HCT116 (cell line): Measurements from ENCODE around the gene TLCD3B. TPM values are rescaled to one million over a fixed set of nuclear protein-coding genes. Genes with fewer than 3 reads are reported as not detected.

ENCODE experiments used
- ATAC-seq: fragments of 200-7000 bp; cut with Tn5 transposase; 2 replicates; pipeline ENCODE4 v1.9.1; 2020; ENCODE audit warnings: mild to moderate bottlenecking, moderate library complexity
- BruUV-seq: library from RNA; stranded (reverse); fragments of 400-500 nt; replicated peaks from 2 replicates; lab custom pipeline; 2021; lab: Mats Ljungman, UMichigan
- CTCF ChIA-PET: fragments of 300-600 bp; sonication (Branson Sonifier 250); formaldehyde crosslinking; loops from one replicate; lab custom pipeline; 2021; ENCODE audit warnings: antibody characterized with exemption; lab: Charles Lee
- POLR2A ChIA-PET: fragments of 300-600, 350-600 bp; sonication (Branson Sonifier 250); formaldehyde crosslinking; loops from one replicate; lab custom pipeline; 2021; ENCODE audit warnings: antibody characterized with exemption; lab: Charles Lee
- RAD21 ChIA-PET, 2 experiments: fragments of 300-600 bp; sonication (Branson Sonifier 250); formaldehyde crosslinking; loops; one replicate each; lab custom pipeline; 2023; ENCODE audit warnings: low total read pairs in 2 of 2; ENCODE audit not compliant: uncharacterized antibody in 2 of 2, unreplicated experiment in 2 of 2, low non-redundant PET in 1 of 2; lab: Charles Lee
- DNase-seq: peaks from one replicate; pipeline ENCODE4 v3.0.0-alpha.2; 2010; ENCODE audit warnings: low read depth, low spot score
- H2AFZ ChIP-seq: fragments of 200-600 bp; shearing (Covaris generic), sonication (generic); 2 replicates; pipeline ENCODE4 v1.6.1; 2017; ENCODE audit warnings: low read depth, mixed run types, mixed read lengths, antibody characterized with exemption, low read length; ENCODE audit not compliant: poor library complexity, severe bottlenecking
- H3K27ac ChIP-seq: 2 replicates; pipeline ENCODE4 v1.5.1; 2012; ENCODE audit warnings: low read depth, low read length
- H3K27me3 ChIP-seq: fragments of 200-600 bp; sonication (generic); 2 replicates; pipeline ENCODE4 v1.6.1; 2016; ENCODE audit warnings: mixed run types, low read length, mixed read lengths; ENCODE audit not compliant: insufficient read depth
- H3K36me3 ChIP-seq, 2 experiments: fragments of 200-500 bp in 1 of 2; fragments of 200-600 bp in 1 of 2; sonication (Bioruptor generic) in 1 of 2; sonication (generic) in 1 of 2; 2 replicates each; pipeline versions ENCODE4 v1.5.1 to v1.6.1; 2014 to 2016; ENCODE audit warnings: low read length in 2 of 2, inconsistent platforms in 1 of 2, mixed read lengths in 1 of 2, mixed run types in 1 of 2; ENCODE audit not compliant: insufficient read depth in 2 of 2, control insufficient read depth in 1 of 2
- H3K4me1 ChIP-seq, 2 experiments: fragments of 200-600 bp in 1 of 2; sonication (generic) in 1 of 2; 2 replicates each; pipeline versions ENCODE4 v1.5.1 to v1.6.1; 2012 to 2017; ENCODE audit warnings: low read length in 2 of 2, inconsistent platforms in 1 of 2, mild to moderate bottlenecking in 1 of 2, mixed read lengths in 1 of 2, mixed run types in 1 of 2, moderate library complexity in 1 of 2; ENCODE audit not compliant: insufficient read depth in 2 of 2, control insufficient read depth in 1 of 2
- H3K4me2 ChIP-seq: fragments of 200-600 bp; sonication (generic); 2 replicates; pipeline ENCODE4 v1.6.1; 2017; ENCODE audit warnings: mixed run types, low read length, mixed read lengths
- H3K4me3 ChIP-seq, 2 experiments: fragments of 200-600 bp in 1 of 2; sonication (generic) in 1 of 2; replicated peaks in 1 of 2; 2 replicates each; pipeline ENCODE4 v1.5.1; 2011 to 2016; ENCODE audit warnings: low read length in 2 of 2, control low read depth in 1 of 2, low read depth in 1 of 2, mild to moderate bottlenecking in 1 of 2, mixed read lengths in 1 of 2, mixed run types in 1 of 2
- H3K79me2 ChIP-seq: fragments of 200-600 bp; sonication (generic); 2 replicates; pipeline ENCODE4 v1.6.1; 2017; ENCODE audit warnings: mild to moderate bottlenecking, mixed run types, low read length, moderate library complexity, mixed read lengths; ENCODE audit not compliant: insufficient read depth
- H3K9ac ChIP-seq: fragments of 200-600 bp; sonication (generic); 2 replicates; pipeline ENCODE4 v1.6.1; 2016; ENCODE audit warnings: low read length, mixed read lengths
- H3K9me2 ChIP-seq: fragments of 200-600 bp; sonication (generic), shearing (Covaris generic); 2 replicates; pipeline ENCODE4 v1.6.1; 2017; ENCODE audit warnings: mixed run types, mild to moderate bottlenecking, moderate library complexity; ENCODE audit not compliant: insufficient read depth
- H3K9me3 ChIP-seq, 2 experiments: fragments of 200-500 bp in 1 of 2; fragments of 200-600 bp in 1 of 2; sonication (Bioruptor generic) in 1 of 2; sonication (generic) in 1 of 2; 2 replicates each; pipeline ENCODE4 v1.6.1; 2014 to 2017; ENCODE audit warnings: low read length in 2 of 2, mixed read lengths in 2 of 2, inconsistent platforms in 1 of 2, low read depth in 1 of 2, mild to moderate bottlenecking in 1 of 2, mixed run types in 1 of 2, moderate library complexity in 1 of 2; ENCODE audit not compliant: control insufficient read depth in 1 of 2, insufficient read depth in 1 of 2
- H4K20me1 ChIP-seq: fragments of 200-600 bp; sonication (generic), shearing (Covaris generic); 2 replicates; pipeline ENCODE4 v1.6.1; 2017; ENCODE audit warnings: mixed run types, mild to moderate bottlenecking, moderate library complexity; ENCODE audit not compliant: insufficient read depth
- CEBPB ChIP-seq: IDR thresholded peaks from 2 replicates; pipeline ENCODE4 v1.6.1; 2012; ENCODE audit warnings: low read depth
- EGR1 ChIP-seq: IDR thresholded peaks from 2 replicates; pipeline ENCODE4 v1.6.1; 2012; ENCODE audit warnings: low read depth
- EZH2phosphoT487 ChIP-seq: fragments of 200-600 bp; IDR thresholded peaks from 2 replicates; pipeline ENCODE4 v1.6.1; 2018; ENCODE audit warnings: antibody characterized with exemption, borderline replicate concordance
- JUND ChIP-seq: IDR thresholded peaks from 2 replicates; pipeline ENCODE4 v1.6.1; 2012
- POLR2AphosphoS5 ChIP-seq: IDR thresholded peaks from 2 replicates; pipeline ENCODE4 v1.6.1; 2011; ENCODE audit warnings: mild to moderate bottlenecking, low read depth, low read length, moderate library complexity
- RAD21 ChIP-seq: IDR thresholded peaks from 2 replicates; pipeline ENCODE4 v1.6.1; 2012; ENCODE audit warnings: low read depth, mild to moderate bottlenecking
- SP1 ChIP-seq: IDR thresholded peaks from 2 replicates; pipeline ENCODE4 v1.6.1; 2012; ENCODE audit warnings: low read depth
- YY1 ChIP-seq: IDR thresholded peaks from 2 replicates; pipeline ENCODE4 v1.6.1; 2011; ENCODE audit warnings: low read length, low read depth, moderate library complexity, mild to moderate bottlenecking; ENCODE audit not compliant: insufficient replicate concordance; ENCODE audit errors: extremely low read depth
- intact Hi-C: fragments of 100-400 bp; cut with micrococcal nuclease; formaldehyde crosslinking; loops from 2 replicates; pipeline ENCODE4 v1.10.0; 2022
- total RNA-seq: library from RNA; stranded (reverse); gene quantifications from one replicate; pipeline ENCODE4 v1.2.1, GENCODE V29; 2021; ENCODE audit not compliant: unreplicated experiment
- TF ChIP-seq, protein P1 (sequence below): IDR thresholded peaks from 2 replicates; pipeline ENCODE4 v1.6.1; 2012

Gene TLCD3B
- total RNA-seq, 1 experiment from 2014 or later: 1.0 TPM

DNA sequence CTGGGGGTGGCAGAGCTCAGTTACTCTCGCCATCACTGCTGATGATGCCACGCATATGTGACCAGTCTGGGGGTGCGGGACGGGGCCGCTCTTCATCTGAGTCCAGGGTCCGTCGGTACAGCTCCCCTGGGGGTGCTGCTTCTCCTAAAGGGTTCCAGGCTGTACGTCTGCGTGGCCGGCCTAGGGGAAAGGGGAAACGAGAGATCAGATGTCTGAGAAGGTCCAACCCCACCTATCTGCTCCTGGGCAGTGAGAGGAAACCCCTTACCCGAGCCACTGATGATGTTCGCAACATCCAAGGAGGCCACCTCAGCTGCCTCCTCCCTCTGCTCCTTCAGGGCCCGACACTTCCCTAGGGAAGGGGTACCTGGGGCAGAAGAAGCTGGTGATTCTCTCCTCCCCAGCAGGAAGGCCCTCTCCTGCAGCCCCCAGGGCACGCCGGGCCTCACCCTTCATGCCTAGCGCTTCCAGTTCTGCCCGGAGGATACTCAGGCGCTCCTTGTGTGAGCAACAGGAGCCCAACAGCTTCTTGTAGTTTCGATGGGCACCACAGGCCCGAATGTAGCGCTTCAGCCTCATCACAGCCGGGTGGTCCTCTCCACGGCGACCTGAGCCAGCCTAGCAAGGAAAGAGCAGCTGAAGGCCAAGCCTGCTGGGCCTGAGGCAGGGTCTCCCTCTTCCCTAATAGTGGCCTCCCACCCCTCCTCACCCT is 37.7 kb downstream of the TLCD3B start:
- no peak overlapping the region; the same call in 1 of the 2 replicates for H3K4me2 ChIP-seq
- H3K9ac ChIP-seq: no peak overlapping the region; the same call in 1 of the 2 replicates
- H3K9me2 ChIP-seq: no peaks in the 10 kb centered on the region
- H3K9me3 ChIP-seq: no peaks in the 10 kb centered on the region
- peaks cover 17 to 34% of the 10 kb centered on the region in 2 experiments for H3K36me3 ChIP-seq
- no TSS peak for BruUV-seq
- ATAC-seq: no peak
- no peak overlapping the region for H3K4me3 ChIP-seq
- ChIA-PET CTCF (interaction anchor here (0.7 kb wide), 1 partner anchor 20 kb away, joined by 3 read pairs; no protein-coding TSS in a partner anchor), POLR2A (no interaction called here), RAD21 (no interaction called here)
- H3K27ac ChIP-seq: no peak overlapping the region; the same call in 1 of the 2 replicates
- H3K4me1 ChIP-seq: peaks cover 9 to 27% of the 10 kb centered on the region in 2 experiments
- H3K27me3 ChIP-seq: no peaks in the 10 kb centered on the region
- H2AFZ ChIP-seq: no peak overlapping the region
- H4K20me1 ChIP-seq: no peaks in the 10 kb centered on the region
- peaks cover 11% of the 10 kb centered on the region for H3K79me2 ChIP-seq
- TF ChIP-seq YY1 (no peak), POLR2AphosphoS5 (0 out of 2 replicates have a peak, but pooled peaks have one; percentile 13)
- DNase-seq: no peak
- intact Hi-C loops: no loop called here

DNA sequence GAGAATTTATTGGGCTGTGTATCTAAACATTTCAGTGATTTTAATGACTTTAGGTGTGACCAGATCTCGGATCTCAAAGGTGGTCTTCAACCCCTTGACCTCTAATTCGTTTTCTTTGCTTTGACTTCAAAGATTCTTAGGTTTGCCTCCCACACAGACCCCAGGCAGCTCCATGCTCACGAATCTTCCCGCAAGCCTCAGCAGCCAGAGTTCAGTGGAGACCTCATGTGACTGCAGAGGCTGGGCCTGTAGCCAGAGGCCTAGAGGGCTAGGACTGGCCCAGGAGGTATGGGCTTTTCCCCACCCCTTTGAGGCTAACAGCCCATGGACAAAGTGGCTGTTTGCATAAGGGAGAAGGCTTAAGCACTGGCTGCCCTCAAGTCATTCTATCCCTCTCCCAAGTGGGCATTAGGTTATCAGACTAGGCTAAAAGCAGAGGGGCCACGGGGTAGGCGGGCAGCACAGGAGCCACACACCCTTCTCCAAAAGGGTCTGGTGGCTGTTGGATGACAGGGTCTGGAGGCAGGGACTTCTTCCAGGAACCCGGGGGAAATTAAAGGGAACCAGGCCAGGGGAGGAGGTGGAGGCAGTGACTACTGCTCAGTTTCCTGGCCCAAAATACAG is 38.6 kb downstream of the TLCD3B start:
- no peak overlapping the region for H3K9ac ChIP-seq
- no peak overlapping the region for H3K4me2 ChIP-seq
- no peaks in the 10 kb centered on the region for H4K20me1 ChIP-seq
- intact Hi-C loops: no loop called here
- ATAC-seq (no peak), DNase-seq (no peak)
- TF ChIP-seq SP1 (no peak), JUND (no peak), EZH2phosphoT487 (no peak), CEBPB (no peak), RAD21 (no peak), EGR1 (no peak)
- TF ChIP-seq, protein P1, sequence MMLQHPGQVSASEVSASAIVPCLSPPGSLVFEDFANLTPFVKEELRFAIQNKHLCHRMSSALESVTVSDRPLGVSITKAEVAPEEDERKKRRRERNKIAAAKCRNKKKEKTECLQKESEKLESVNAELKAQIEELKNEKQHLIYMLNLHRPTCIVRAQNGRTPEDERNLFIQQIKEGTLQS: no peak
- H3K36me3 ChIP-seq: peaks cover 21 to 31% of the 10 kb centered on the region in 2 experiments
- H3K27me3 ChIP-seq: no peaks in the 10 kb centered on the region
- CTCF ChIA-PET: no interaction called here
- no peaks in the 10 kb centered on the region for H3K9me3 ChIP-seq
- H2AFZ ChIP-seq: no peak overlapping the region
- H3K27ac ChIP-seq: peak overlapping the region; percentile 13; the same call in 1 of the 2 replicates
- no TSS peak for BruUV-seq
- RAD21 ChIA-PET: no interaction called here
- H3K4me3 ChIP-seq: no peak overlapping the region
- peaks cover 9 to 27% of the 10 kb centered on the region in 2 experiments for H3K4me1 ChIP-seq
- POLR2A ChIA-PET: no interaction called here
- no peaks in the 10 kb centered on the region for H3K9me2 ChIP-seq
- peaks cover 11% of the 10 kb centered on the region for H3K79me2 ChIP-seq
